Neural progenitor cell (in vitro differentiated cells): Measurements from ENCODE around the gene ARL16.

Experiments
- CTCF ChIP-seq: fragments of 200-600 bp; sonication (generic); IDR thresholded peaks from 2 replicates; pipeline ENCODE4 v1.5.1; 2017; ENCODE audit warnings: antibody characterized with exemption, mild to moderate bottlenecking
- EZH2 ChIP-seq: fragments of 200-600 bp; sonication (generic); IDR thresholded peaks from 2 replicates; pipeline ENCODE4 v1.6.1; 2017; ENCODE audit warnings: antibody characterized with exemption, mild to moderate bottlenecking, moderate library complexity

GRCh38 chr17:81717049-81717765 is 33.6 kb upstream of the ARL16 start:
- no peak for TF ChIP-seq EZH2
- no peak for TF ChIP-seq CTCF
